ENCODE data around the gene CAPN10.
A peak's percentile ranks its signal among the peaks of the same experiment; 100 is the strongest.

CAPN10 gene

DNA sequence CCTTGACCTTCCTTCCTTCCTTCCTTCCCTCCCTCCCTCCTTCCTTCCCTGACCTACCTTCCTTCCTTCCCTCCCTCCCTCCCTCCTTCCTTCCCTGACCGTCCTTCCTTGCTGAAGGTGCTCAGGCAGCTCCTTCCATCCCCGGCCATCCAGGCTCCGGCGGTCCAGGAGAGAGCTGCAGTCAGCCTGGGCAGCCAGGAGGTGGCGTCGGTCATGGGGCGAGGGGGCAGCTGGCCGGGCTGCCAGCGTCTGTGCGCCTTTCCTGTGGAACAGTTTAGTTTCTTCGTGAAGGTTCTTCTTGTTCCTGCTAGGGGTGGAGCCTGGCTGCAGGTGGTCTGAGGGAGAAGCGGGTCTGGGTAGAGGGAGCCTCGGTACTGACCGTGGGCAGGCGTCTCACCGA is 54.4 kb downstream of the CAPN10 start:
- no peaks in the 10 kb centered on the region for H3K27me3 ChIP-seq (replicated peaks; ENCODE audit: control insufficient read depth, insufficient read depth, low read length, poor library complexity, severe bottlenecking)
- H3K4me1 ChIP-seq (ENCODE audit: control insufficient read depth, insufficient read depth, low read length, poor library complexity, severe bottlenecking): peaks cover 1% of the 10 kb centered on the region
- no peak overlapping the region for H3K4me3 ChIP-seq (ENCODE audit: insufficient read depth, low read depth, low read length, poor library complexity, severe bottlenecking)
- no peaks in the 10 kb centered on the region for H3K36me3 ChIP-seq (ENCODE audit: control insufficient read depth, insufficient read depth, low read length)
- DNase-seq: no peak
- H3K9me3 ChIP-seq (ENCODE audit: control insufficient read depth, low read length): no peaks in the 10 kb centered on the region
- no peak overlapping the region for H3K27ac ChIP-seq (ENCODE audit: insufficient read depth, low read length, poor library complexity, severe bottlenecking)

DNA sequence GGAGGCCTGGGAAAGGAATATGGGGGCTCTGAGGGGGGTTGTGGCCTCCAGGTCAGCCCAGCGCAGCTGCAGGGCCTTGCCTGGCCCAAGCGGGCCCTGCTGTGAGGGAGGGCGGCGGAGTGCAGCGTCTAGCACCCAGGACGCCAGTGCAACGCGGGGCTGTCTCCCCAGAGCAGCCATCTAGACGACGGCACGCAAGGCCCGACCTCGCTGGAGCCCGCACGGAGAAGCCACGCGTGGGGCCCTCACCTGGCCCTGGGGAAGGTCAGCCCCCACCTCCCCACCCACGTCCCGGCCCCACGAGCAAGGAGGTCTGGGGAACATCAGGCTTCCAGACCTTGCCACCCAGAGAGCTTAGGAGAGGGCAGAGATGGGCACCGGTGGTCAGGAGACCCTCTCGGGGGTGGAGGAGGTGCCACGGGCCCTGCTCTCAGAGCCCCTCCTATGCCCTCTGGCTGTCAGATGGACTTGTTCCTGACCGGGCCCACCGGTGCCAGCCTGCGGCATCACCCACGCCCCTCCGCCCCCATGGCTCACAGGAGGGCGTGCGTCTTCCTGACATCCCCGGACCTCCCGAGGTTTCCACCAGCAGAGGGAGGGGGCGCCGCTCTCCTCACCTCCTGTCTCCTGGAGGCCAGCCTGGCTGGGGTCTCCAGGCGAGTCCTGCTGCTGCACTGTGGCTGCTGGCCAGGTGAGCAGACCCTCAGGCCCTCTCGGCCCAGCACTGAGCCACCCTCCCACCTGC is 55.7 kb downstream of the CAPN10 start:
- no peak overlapping the region for H3K27ac ChIP-seq (ENCODE audit: insufficient read depth, low read length, poor library complexity, severe bottlenecking)
- H3K4me1 ChIP-seq (ENCODE audit: control insufficient read depth, insufficient read depth, low read length, poor library complexity, severe bottlenecking): peaks cover 7% of the 10 kb centered on the region
- H3K27me3 ChIP-seq (replicated peaks; ENCODE audit: control insufficient read depth, insufficient read depth, low read length, poor library complexity, severe bottlenecking): no peaks in the 10 kb centered on the region
- no peak for DNase-seq
- H3K4me3 ChIP-seq (ENCODE audit: insufficient read depth, low read depth, low read length, poor library complexity, severe bottlenecking): no peak overlapping the region
- H3K36me3 ChIP-seq (ENCODE audit: control insufficient read depth, insufficient read depth, low read length): no peaks in the 10 kb centered on the region
- no peaks in the 10 kb centered on the region for H3K9me3 ChIP-seq (ENCODE audit: control insufficient read depth, low read length)

DNA sequence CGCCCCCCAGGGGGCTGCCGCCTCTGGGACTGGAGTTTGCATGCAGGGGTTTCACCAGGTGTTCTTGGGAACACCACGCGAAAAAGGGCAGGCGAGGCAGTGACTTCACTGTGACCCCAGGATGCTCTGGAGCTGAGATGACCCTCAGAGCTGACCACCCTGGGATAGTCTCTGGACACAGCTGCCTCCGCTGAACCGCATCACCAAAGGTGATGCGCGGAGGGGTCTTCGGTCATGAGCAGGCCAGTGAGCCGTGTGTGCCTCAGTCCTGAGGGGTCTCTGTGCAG is 56.2 kb downstream of the CAPN10 start:
- no peak overlapping the region for H3K4me3 ChIP-seq (ENCODE audit: insufficient read depth, low read depth, low read length, poor library complexity, severe bottlenecking)
- no peak for DNase-seq
- H3K9me3 ChIP-seq (ENCODE audit: control insufficient read depth, low read length): no peaks in the 10 kb centered on the region
- peaks cover 7% of the 10 kb centered on the region for H3K4me1 ChIP-seq (ENCODE audit: control insufficient read depth, insufficient read depth, low read length, poor library complexity, severe bottlenecking)
- no peak overlapping the region for H3K27ac ChIP-seq (ENCODE audit: insufficient read depth, low read length, poor library complexity, severe bottlenecking)
- no peaks in the 10 kb centered on the region for H3K27me3 ChIP-seq (replicated peaks; ENCODE audit: control insufficient read depth, insufficient read depth, low read length, poor library complexity, severe bottlenecking)
- no peaks in the 10 kb centered on the region for H3K36me3 ChIP-seq (ENCODE audit: control insufficient read depth, insufficient read depth, low read length)

DNA sequence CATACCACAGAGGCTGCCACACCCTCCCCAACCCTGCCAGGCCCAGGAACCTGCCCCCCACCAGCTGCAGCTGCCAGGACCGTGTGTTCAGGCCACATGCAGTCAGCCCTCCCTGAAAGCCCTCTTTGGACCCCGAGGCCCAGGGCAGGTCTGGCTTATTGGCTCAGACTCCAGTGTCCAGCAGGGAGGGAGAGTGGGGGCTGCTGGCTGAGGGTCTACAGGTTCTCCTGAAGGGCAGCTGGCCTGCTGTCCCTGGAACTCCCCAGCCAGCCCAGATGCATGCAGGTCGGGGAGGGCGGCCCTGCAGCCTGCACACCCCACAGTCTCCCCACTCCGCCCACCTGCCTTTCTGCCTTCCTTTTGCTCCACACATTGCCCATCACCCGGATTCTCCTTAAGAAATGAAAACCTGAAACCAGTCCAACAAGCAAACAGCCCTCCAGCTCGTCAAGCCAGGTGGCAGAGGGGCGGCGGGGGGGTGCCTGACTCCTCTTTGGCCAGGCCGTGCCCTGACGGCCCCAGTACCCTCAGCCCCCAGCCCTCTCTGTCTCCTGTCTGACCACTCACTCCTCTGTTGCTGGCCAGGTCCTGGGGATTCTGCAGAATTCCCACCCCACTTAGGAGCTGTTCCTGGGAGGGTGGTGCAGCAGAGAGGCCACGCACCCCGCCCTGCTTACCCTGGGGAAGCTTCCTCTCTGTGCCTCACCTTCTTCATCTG is 56.7 kb downstream of the CAPN10 start:
- H3K4me3 ChIP-seq (ENCODE audit: insufficient read depth, low read depth, low read length, poor library complexity, severe bottlenecking): no peak overlapping the region
- H3K9me3 ChIP-seq (ENCODE audit: control insufficient read depth, low read length): no peaks in the 10 kb centered on the region
- DNase-seq: no peak
- H3K27ac ChIP-seq (ENCODE audit: insufficient read depth, low read length, poor library complexity, severe bottlenecking): no peak overlapping the region
- no peaks in the 10 kb centered on the region for H3K36me3 ChIP-seq (ENCODE audit: control insufficient read depth, insufficient read depth, low read length)
- H3K27me3 ChIP-seq (replicated peaks; ENCODE audit: control insufficient read depth, insufficient read depth, low read length, poor library complexity, severe bottlenecking): no peaks in the 10 kb centered on the region
- peaks cover 7% of the 10 kb centered on the region for H3K4me1 ChIP-seq (ENCODE audit: control insufficient read depth, insufficient read depth, low read length, poor library complexity, severe bottlenecking)

DNA sequence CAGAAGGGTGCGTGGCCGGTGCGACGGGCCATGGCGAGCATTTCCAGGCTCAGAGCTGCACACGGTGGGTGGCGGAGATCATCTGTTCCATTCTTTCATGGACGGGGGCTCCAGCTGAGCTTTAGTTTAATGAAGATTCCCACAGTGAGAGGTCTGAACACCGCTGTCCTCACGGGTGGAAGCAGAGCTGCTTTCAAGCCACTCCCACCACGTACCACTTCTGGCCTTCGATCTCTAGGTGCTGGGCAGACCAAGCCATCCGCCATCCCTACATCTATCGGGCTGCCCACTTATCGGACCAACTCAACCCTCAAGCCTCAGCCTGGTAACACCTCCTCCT is 57.2 kb downstream of the CAPN10 start:
- no peak for DNase-seq
- H3K4me1 ChIP-seq (ENCODE audit: control insufficient read depth, insufficient read depth, low read length, poor library complexity, severe bottlenecking): peaks cover 7% of the 10 kb centered on the region
- no peaks in the 10 kb centered on the region for H3K27me3 ChIP-seq (replicated peaks; ENCODE audit: control insufficient read depth, insufficient read depth, low read length, poor library complexity, severe bottlenecking)
- no peak overlapping the region for H3K4me3 ChIP-seq (ENCODE audit: insufficient read depth, low read depth, low read length, poor library complexity, severe bottlenecking)
- no peak overlapping the region for H3K27ac ChIP-seq (ENCODE audit: insufficient read depth, low read length, poor library complexity, severe bottlenecking)
- H3K9me3 ChIP-seq (ENCODE audit: control insufficient read depth, low read length): no peaks in the 10 kb centered on the region
- H3K36me3 ChIP-seq (ENCODE audit: control insufficient read depth, insufficient read depth, low read length): no peaks in the 10 kb centered on the region

DNA sequence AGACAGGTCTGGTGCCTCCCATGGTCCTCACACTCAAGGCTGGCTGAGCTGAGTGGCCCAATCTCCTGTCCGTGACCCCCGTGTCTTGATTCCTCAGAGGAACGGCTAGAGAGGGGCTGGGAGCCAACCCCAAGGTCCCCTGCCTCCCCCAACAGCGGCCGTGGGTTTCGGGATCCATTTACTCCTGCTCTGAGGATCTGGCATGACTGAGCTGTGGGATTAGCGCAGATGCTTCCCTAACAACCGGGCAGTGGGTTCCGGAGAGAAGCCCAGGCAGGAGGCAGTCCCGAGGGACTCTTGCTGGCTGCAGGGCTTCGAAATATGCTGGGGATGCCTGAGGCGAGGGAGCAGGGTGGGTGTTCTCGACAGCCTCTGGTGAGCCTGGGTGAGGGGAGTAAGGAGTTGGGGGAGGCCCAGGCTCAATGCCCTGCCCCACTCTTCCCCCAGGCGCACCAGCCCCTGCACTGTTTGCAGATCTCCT is 57.7 kb downstream of the CAPN10 start:
- no peak for DNase-seq

DNA sequence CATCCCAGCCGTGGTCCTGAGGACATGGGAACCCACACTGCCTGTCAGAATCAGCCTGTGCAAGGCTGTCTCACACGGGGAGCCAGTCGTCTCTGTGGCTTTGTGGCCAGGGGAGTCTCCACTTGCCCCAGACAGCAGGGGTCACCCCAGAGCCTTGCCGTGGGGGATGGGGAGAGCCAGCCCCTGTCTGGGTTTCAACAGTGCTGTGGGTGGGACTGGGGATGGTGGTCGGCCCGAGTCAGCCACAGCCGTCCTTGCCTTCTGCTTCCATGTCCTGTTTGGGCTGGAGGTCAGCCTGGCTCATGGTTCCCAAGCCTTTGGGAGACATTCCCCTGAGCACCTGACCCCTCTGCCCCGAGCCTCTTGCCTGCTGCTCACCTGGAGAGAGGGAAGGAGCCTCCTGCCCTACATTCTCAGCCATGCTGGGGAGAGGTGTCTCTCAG is 58.3 kb downstream of the CAPN10 start:
- Histone ChIP-seq H3K9me3 (ENCODE audit: control insufficient read depth, low read length) (no peaks in the 10 kb centered on the region), H3K4me3 (ENCODE audit: insufficient read depth, low read depth, low read length, poor library complexity, severe bottlenecking) (no peak overlapping the region), H3K27ac (ENCODE audit: insufficient read depth, low read length, poor library complexity, severe bottlenecking) (no peak overlapping the region), H3K4me1 (ENCODE audit: control insufficient read depth, insufficient read depth, low read length, poor library complexity, severe bottlenecking) (peaks cover 7% of the 10 kb centered on the region), H3K27me3 (replicated peaks; ENCODE audit: control insufficient read depth, insufficient read depth, low read length, poor library complexity, severe bottlenecking) (no peaks in the 10 kb centered on the region), H3K36me3 (ENCODE audit: control insufficient read depth, insufficient read depth, low read length) (no peaks in the 10 kb centered on the region)
- no peak for DNase-seq

More for the DNA sequence above, 57.7 kb downstream of the CAPN10 start:
- H3K36me3 ChIP-seq (ENCODE audit: control insufficient read depth, insufficient read depth, low read length): no peaks in the 10 kb centered on the region
- H3K27ac ChIP-seq (ENCODE audit: insufficient read depth, low read length, poor library complexity, severe bottlenecking): no peak overlapping the region
- H3K4me1 ChIP-seq (ENCODE audit: control insufficient read depth, insufficient read depth, low read length, poor library complexity, severe bottlenecking): peaks cover 7% of the 10 kb centered on the region
- no peak overlapping the region for H3K4me3 ChIP-seq (ENCODE audit: insufficient read depth, low read depth, low read length, poor library complexity, severe bottlenecking)
- no peaks in the 10 kb centered on the region for H3K27me3 ChIP-seq (replicated peaks; ENCODE audit: control insufficient read depth, insufficient read depth, low read length, poor library complexity, severe bottlenecking)
- no peaks in the 10 kb centered on the region for H3K9me3 ChIP-seq (ENCODE audit: control insufficient read depth, low read length)

DNA sequence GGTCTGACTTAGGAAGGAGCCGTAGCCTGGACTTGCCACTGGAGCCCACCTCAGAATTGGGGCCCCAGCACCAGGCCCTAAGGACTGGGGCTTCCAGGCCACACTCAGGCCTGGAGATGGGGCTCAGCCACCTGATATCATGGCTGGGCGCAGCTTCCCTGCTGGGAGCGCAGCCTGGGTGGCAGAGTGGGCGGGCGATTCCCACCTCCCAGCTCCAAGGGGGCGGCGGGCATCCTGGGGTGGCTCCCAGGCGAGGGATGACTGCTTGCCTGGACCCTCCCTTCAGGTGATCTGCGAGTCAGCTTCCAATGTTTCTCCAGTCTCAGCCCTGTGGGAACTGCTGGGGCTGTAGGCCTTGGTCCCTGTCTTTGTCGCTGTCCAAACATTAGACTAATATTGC is 58.8 kb downstream of the CAPN10 start:
- Histone ChIP-seq H3K9me3 (ENCODE audit: control insufficient read depth, low read length) (no peaks in the 10 kb centered on the region), H3K36me3 (ENCODE audit: control insufficient read depth, insufficient read depth, low read length) (no peaks in the 10 kb centered on the region), H3K4me3 (ENCODE audit: insufficient read depth, low read depth, low read length, poor library complexity, severe bottlenecking) (no peak overlapping the region), H3K27ac (ENCODE audit: insufficient read depth, low read length, poor library complexity, severe bottlenecking) (no peak overlapping the region), H3K4me1 (ENCODE audit: control insufficient read depth, insufficient read depth, low read length, poor library complexity, severe bottlenecking) (peaks cover 7% of the 10 kb centered on the region), H3K27me3 (replicated peaks; ENCODE audit: control insufficient read depth, insufficient read depth, low read length, poor library complexity, severe bottlenecking) (no peaks in the 10 kb centered on the region)
- DNase-seq: no peak

DNA sequence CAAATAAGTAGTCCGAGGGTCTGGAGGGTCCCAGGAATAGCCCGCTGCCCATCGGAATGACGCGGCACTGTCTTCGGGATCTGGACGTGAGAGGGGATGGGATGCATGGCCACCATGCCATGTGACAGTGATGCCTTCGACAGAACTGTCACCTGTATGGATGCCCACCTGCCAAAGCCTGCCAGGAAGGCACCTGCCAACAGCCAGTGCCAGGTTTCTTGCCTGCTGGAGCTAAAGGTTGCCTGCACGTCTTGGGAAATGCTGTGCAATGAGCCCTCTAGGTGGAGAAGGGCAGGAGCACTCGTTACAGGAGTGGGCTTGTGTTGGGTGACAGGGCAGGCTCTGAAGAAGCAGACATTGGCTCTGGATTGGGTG is 59.3 kb downstream of the CAPN10 start:
- Histone ChIP-seq H3K4me1 (ENCODE audit: control insufficient read depth, insufficient read depth, low read length, poor library complexity, severe bottlenecking) (peaks cover 7% of the 10 kb centered on the region), H3K27me3 (replicated peaks; ENCODE audit: control insufficient read depth, insufficient read depth, low read length, poor library complexity, severe bottlenecking) (no peaks in the 10 kb centered on the region), H3K4me3 (ENCODE audit: insufficient read depth, low read depth, low read length, poor library complexity, severe bottlenecking) (no peak overlapping the region), H3K27ac (ENCODE audit: insufficient read depth, low read length, poor library complexity, severe bottlenecking) (no peak overlapping the region), H3K9me3 (ENCODE audit: control insufficient read depth, low read length) (no peaks in the 10 kb centered on the region), H3K36me3 (ENCODE audit: control insufficient read depth, insufficient read depth, low read length) (no peaks in the 10 kb centered on the region)
- DNase-seq: no peak

DNA sequence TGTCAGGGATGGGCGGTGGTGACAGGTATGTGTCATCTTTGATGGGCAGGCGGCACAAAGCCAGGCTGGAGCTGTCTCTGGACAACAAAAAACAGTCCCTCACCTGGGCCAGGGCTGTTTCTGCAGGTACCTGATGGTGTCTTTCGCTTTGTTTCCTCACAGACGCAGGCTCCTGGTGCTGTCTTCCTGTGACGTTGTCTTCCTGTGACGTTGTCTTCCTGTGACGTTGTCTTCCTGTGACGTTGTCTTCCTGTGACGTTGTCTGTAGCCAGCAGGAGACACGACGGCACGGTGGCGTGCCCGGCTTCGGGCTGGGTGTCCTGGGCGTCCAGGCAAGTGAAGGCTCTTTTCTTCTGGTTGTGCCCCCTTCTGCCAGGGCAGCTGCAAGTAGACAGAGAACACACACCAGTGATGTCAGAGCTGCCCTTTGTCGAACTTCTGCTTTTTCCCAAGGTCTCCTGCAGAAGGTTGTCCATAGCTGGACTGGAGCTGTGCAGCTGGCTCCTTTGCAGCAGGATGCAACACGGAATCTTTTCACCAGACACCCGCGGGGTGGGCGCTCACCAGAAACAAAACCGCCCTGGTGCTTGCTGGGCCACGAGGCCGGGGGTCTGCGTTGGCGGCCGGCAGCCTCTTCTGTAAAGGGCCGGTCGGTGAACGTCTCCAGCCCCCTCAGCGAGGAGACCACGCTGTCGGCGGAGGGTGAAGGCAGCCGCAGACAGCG is 59.8 kb downstream of the CAPN10 start:
- peak; percentile 37 to 44 (median 42) for DNase-seq

More for the DNA sequence above, 59.8 kb downstream of the CAPN10 start:
- H3K27ac ChIP-seq (ENCODE audit: insufficient read depth, low read length, poor library complexity, severe bottlenecking): no peak overlapping the region
- peaks cover 7% of the 10 kb centered on the region for H3K4me1 ChIP-seq (ENCODE audit: control insufficient read depth, insufficient read depth, low read length, poor library complexity, severe bottlenecking)
- H3K36me3 ChIP-seq (ENCODE audit: control insufficient read depth, insufficient read depth, low read length): no peaks in the 10 kb centered on the region
- no peak overlapping the region for H3K4me3 ChIP-seq (ENCODE audit: insufficient read depth, low read depth, low read length, poor library complexity, severe bottlenecking)
- no peaks in the 10 kb centered on the region for H3K9me3 ChIP-seq (ENCODE audit: control insufficient read depth, low read length)
- H3K27me3 ChIP-seq (replicated peaks; ENCODE audit: control insufficient read depth, insufficient read depth, low read length, poor library complexity, severe bottlenecking): no peaks in the 10 kb centered on the region
